GM21529 (cell line): ENCODE data around the gene FAM184B.
"Not testable (repeated sequence)": the region's sequence is repeated elsewhere in the genome, so short reads cannot be mapped to it uniquely, and the experiment has no call there.

Experiments
- ATAC-seq: cut with Tn5 transposase; IDR thresholded peaks from one replicate; pipeline ENCODE4 v1.9.1; 2021; ENCODE audit not compliant: unreplicated experiment

FAM184B gene

GRCh38 chr4:17721496-17722355 lies 59.7 kb downstream of the FAM184B start:
- ATAC-seq = no peak

- ATAC-seq = no peak
Measured at GRCh38 chr4:17719106-17719505, 62.3 kb downstream of the FAM184B start.

- no peak for ATAC-seq
Measured at GRCh38 chr4:17718471-17718870, 63.0 kb downstream of the FAM184B start.

- ATAC-seq = no peak
Measured at GRCh38 chr4:17717301-17717700, 64.1 kb downstream of the FAM184B start.

GRCh38 chr4:17715511-17715910 lies 65.9 kb downstream of the FAM184B start:
- no peak for ATAC-seq

GRCh38 chr4:17713779-17714178 lies 67.6 kb downstream of the FAM184B start:
- no peak for ATAC-seq

- ATAC-seq = no peak
Measured at GRCh38 chr4:17712166-17712565, 69.3 kb downstream of the FAM184B start.

- ATAC-seq = not testable (repeated sequence)
Measured at GRCh38 chr4:17711206-17711605, 70.2 kb downstream of the FAM184B start.

- ATAC-seq = no peak
Measured at GRCh38 chr4:17709763-17710068, 71.7 kb downstream of the FAM184B start.

- no peak for ATAC-seq
Measured at GRCh38 chr4:17708992-17709762, 72.2 kb downstream of the FAM184B start.

GRCh38 chr4:17707671-17708070 lies 73.8 kb downstream of the FAM184B start:
- no peak for ATAC-seq

- no peak for ATAC-seq
Measured at GRCh38 chr4:17705107-17705506, 76.3 kb downstream of the FAM184B start.

- no peak for ATAC-seq
Measured at GRCh38 chr4:17704020-17704650, 77.3 kb downstream of the FAM184B start.

- no peak for ATAC-seq
Measured at GRCh38 chr4:17702641-17703040, 78.8 kb downstream of the FAM184B start.

GRCh38 chr4:17701882-17702281 lies 79.5 kb downstream of the FAM184B start:
- no peak for ATAC-seq

- ATAC-seq = no peak
Measured at GRCh38 chr4:17701138-17701839, 80.1 kb downstream of the FAM184B start.

- no peak for ATAC-seq
Measured at GRCh38 chr4:17699380-17699779, 82.0 kb downstream of the FAM184B start.

- ATAC-seq = no peak
Measured at GRCh38 chr4:17698116-17698515, 83.3 kb downstream of the FAM184B start.

- ATAC-seq = no peak
Measured at GRCh38 chr4:17695341-17695740, 86.1 kb downstream of the FAM184B start.

- no peak for ATAC-seq
Measured at GRCh38 chr4:17694552-17694951, 86.9 kb downstream of the FAM184B start.

GRCh38 chr4:17690898-17691297 lies 90.5 kb downstream of the FAM184B start:
- no peak for ATAC-seq
